Hematopoietic multipotent progenitor cell treated with erythropoietin and hydrocortisone succinate and interleukin-3 and kit ligand, for 15 days (in vitro differentiated cells): ENCODE data around the gene AXIN1.
"Not testable (repeated sequence)": the region's sequence is repeated elsewhere in the genome, so short reads cannot be mapped to it uniquely, and the experiment has no call there.

ENCODE experiments used
- DNase-seq: peaks from one replicate; pipeline ENCODE4 v3.0.0-alpha.2; 2015; ENCODE audit warnings: low spot score

The AXIN1 gene

GRCh38 chr16:264440-264951 is 88.0 kb downstream of the AXIN1 start:
- DNase-seq: no peak

DNA sequence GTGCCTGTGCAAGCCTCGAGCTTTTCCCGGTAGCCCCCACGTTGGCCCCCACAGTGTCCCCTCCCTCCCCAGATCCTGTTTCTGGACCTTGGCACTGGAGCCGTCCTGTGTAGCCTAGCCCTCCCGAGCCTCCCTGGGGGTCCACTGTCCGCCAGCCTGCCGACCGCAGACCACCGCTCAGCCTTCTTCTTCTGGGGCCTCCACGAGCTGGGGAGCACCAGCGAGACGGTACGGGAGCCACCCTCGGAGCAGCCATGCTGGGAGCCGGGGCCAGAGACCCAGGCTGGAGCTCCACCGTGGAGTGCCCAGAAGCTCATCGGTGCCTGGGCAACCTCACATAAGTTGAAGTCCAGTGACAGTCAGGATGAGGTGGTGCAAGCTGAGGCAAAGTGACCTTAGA is 88.6 kb downstream of the AXIN1 start:
- DNase-seq: no peak

- DNase-seq: no peak
Measured at GRCh38 chr16:263182-263774, 89.2 kb downstream of the AXIN1 start.

DNA sequence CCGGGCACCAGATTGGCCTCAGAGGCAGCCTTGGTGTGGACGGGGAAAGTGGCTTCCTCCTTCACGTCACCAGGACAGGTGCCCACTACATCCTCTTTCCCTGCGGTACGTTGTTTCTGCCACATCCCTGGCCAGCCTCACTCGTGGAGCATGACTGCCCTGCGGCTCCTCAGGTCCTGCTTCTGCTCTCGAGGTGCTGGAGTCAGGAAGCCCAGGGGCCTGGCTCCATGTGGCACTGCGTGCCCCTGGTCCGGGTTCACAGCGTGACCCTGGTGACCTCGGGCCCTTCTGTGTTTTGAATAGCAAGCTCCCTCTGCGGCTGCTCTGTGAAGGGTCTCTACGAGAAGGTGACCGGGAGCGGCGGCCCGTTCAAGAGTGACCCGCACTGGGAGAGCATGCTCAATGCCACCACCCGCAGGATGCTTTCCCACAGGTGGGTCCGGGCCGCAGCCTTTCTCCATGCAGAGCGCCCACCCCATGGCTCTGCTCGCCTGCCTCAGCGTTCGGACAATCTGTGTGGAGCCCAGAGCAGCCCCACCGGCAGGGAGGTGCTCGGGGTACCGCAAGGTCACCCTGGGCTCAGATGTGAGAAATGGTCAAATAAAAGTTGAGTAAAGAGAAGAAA is 90.3 kb downstream of the AXIN1 start:
- DNase-seq: no peak

GRCh38 chr16:261031-261691 is 91.4 kb downstream of the AXIN1 start:
- DNase-seq: no peak

GRCh38 chr16:260326-260725 is 92.2 kb downstream of the AXIN1 start:
- no peak for DNase-seq

DNA sequence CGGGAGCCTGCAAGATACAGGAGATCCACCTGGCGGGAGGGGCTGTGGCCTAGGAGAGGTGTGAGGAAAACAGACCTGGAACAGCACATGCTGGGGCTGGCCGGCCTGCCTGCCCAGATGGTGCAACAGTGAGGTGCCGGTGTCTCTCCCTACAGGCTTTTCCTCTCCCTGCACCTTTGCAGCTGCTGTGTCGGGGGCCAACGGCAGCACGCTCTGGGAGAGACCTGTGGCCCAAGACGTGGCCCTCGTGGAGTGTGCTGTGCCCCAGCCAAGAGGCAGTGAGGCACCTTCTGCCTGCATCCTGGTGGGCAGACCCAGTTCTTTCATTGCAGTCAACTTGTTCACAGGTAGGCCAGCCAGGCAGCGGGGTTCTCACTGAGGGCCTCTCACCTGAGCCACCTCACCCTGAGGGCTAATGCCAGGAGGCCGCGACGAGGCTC is 92.7 kb downstream of the AXIN1 start:
- DNase-seq: no peak

GRCh38 chr16:259226-259625 is 93.3 kb downstream of the AXIN1 start:
- peak; percentile 14 for DNase-seq

DNA sequence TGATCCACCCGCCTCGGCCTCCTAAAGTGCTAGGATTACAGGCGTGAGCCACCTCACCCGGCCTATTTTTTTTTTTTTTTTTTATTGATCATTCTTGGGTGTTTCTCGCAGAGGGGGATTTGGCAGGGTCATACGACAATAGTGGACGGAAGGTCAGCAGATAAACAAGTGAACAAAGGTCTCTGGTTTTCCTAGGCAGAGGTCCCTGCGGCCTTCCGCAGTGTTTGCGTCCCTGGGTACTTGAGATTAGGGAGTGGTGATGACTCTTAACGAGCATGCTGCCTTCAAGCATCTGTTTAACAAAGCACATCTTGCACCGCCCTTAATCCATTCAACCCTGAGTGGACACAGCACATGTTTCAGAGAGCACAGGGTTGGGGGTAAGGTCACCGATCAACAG is 94.4 kb downstream of the AXIN1 start:
- not testable (repeated sequence) for DNase-seq

- no peak for DNase-seq
Measured at GRCh38 chr16:255183-255582, 97.3 kb downstream of the AXIN1 start.

DNA sequence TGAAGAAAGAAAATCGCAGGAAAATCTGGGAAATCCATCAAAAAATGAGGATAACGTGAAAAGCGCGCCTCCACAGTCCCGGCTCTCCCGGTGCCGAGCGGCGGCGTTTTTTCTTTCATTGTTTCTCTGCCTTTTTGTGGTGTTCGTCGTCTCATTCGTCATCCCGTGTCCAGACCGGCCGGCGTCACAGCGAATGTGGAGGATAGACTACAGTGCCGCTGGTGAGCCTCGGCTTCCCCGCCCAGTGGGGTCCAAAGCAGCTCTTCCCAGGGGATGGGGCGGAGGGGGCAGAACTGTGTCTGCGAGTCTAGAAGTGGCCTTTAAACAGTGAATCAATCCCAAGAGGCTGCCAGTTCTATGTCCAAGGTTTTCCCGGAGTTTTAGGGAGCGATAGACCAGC is 98.1 kb downstream of the AXIN1 start:
- no peak for DNase-seq

DNA sequence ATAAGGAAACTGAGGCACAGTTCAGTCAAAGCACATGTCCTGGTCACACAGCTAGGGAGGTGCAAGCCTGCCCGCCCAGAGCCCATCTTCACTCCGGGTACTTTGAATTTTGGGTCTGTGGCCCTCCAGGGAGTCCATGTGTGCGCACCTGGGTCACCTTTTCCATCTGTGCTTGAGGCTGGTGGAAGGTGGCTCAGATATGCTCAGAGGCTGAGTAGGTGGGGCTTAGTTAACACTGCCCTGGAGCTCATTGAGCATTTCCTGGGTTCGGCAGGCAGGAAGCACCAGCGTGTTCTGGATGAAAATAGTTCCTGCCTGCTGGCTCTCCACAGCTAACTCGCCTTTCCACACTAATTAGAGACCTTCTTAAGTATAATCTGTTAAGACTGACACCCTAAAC is 98.7 kb downstream of the AXIN1 start:
- no peak for DNase-seq

- no peak for DNase-seq
Measured at GRCh38 chr16:252366-253337, 99.9 kb downstream of the AXIN1 start.

DNA sequence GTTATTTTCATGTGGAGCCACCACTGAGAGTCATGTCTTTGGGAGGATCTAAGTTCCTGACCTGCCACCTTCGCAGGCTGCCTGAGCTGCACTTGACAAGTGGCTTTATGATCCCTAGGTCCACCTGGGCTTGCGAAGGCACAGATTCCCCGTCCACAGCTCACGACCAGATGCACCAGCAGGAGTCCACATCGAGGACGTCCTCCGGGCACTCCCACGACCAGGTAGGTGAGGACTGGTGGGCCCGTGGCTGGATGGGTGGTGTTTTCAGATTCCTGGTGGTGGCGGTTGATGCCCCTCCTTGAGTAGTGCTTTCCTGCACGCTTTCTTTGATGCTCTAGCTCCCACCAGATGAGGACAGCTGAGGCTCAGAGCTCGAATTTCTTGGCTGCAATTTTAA is 103.1 kb downstream of the AXIN1 start:
- no peak for DNase-seq

DNA sequence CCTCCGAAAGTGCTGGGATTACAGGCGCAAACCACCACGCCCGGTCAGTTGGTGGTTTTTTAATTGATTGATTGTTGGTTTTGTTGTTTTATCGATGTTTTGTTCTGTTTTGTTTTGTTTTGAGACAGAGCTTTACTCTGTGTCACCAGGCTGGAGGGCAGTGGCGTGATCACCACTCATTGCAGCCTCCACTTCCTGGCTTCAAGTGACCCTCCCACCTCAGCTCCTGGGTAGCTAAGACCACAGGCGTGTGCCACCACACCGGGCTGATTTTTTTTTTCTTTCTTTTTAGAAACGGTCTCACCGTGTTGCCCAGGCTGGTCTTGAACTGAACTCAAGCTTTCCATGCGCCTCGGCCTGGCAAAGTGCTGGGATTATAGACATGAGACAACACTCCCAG is 105.5 kb downstream of the AXIN1 start:
- DNase-seq: no peak

- DNase-seq: no peak
Measured at GRCh38 chr16:245105-245504, 107.4 kb downstream of the AXIN1 start.

GRCh38 chr16:243348-243747 is 109.2 kb downstream of the AXIN1 start:
- no peak for DNase-seq

- no peak for DNase-seq
Measured at GRCh38 chr16:242281-242680, 110.2 kb downstream of the AXIN1 start.

DNA sequence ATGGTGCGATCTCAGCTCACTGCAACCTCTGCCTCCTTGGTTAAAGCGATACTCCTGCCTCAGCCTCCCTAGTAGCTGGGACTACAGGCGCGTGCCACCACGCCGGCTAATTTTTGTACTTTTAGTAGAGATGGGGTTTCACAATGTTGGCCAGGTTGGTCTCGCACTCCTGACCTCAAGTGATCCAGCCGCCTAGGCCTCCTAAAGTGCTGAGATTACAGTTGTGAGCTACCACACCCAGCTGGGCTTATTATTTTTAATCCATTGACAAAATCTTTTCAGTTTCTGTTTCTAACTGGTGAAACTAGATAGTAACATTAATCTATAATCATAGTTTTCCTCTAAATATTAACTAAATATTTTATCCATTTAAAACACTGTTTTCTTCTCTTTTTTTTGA is 112.0 kb downstream of the AXIN1 start:
- DNase-seq: no peak

DNA sequence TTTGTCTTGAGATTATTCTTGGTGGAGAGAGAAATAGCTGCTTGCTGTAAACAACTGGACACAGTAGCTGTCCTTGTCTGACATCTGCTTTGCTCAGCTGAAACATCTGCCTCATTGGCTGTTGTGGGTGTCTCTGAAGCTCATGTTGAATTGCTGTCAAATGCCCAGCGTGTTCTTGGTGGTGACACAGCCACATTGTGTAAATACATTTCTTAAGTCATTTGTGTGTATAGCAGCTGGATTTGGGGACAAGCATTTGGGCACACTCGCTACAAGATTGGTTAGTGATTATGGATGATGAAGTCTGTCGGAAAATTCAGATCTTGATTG is 112.6 kb downstream of the AXIN1 start:
- no peak for DNase-seq
